Fibroblast of skin of back (primary cell): ENCODE results near the gene CEP170.

Experiments used
- DNase-seq: peaks from one replicate; pipeline ENCODE4 v3.0.0-alpha.2; 2013

The CEP170 gene

GRCh38 chr1:243267914-243268653 is 13.0 kb upstream of the CEP170 start:
- peak; percentile 95 for DNase-seq

DNA sequence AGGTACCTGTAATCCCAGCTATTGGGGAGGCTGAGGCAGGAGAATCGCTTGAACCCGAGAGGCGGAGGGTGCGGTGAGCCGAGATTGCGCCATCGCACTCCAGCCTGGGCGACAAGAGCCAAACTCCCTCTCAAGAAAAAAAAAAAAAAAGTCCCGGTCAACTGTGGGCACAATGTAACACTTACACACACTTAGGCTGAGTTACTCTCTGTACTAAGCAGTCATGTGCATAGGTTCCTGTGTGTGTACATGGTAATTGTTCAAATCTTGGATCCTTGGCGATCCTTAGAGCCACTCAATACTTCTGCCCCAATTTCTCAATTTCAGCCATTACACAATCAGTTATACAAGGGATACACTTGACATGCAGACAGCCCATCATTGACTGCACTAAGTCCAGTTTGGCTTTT is 12.4 kb upstream of the CEP170 start:
- DNase-seq: no peak

GRCh38 chr1:243266231-243266630 is 11.2 kb upstream of the CEP170 start:
- peak; percentile 52 for DNase-seq

DNA sequence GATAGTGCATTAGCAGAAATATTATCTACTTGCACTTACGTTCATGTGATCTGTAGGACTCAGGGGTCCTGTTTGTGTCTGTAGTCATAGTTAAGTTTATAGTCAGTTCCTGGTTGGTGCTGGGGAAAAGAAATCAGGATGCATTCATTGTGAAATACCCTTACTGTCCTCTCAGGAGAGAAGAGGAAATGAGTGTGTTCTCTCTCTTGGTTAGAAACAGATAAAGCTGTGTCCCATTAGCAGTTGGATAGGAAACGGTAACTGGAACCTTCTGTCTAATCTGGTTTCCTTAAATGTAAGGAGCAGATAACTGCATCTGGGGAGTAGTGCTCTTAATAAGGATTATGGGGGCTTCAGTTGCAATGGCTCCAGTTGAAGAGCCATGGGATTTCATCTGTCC is 9.6 kb upstream of the CEP170 start:
- DNase-seq: peak; percentile 78

- DNase-seq: peak; percentile 43
Observed at GRCh38 chr1:243261390-243261789, 6.3 kb upstream of the CEP170 start.

DNA sequence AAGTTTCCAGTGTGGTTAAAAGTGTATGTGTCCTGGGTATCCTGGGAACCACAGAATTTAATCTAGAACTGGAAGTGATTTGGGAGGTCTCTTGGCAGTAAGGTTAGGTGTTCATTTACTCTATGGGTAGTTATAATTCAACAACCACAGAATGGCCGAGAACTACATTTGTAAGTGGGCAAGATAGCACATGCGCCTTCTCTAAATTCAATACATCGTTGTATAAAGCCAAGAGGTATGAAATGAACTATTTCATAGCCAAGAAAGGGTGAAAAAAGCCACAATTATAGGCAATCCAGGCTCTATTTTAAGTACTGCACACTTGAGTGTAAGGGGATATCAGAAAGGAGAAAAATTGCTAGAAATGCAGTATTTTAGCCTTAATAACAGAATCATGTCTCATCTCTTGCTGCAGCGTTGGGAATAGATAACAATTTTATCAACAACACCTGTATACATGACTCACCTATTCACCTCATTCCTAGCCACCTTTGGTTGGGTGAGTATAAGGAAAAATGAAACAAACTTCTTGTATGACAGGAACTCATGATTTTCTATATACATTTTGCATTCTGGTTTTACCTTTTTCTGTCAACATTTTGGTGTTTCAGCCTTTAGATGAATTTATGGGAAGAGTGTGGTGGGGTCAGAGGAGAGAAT is 5.3 kb upstream of the CEP170 start:
- DNase-seq: no peak

DNA sequence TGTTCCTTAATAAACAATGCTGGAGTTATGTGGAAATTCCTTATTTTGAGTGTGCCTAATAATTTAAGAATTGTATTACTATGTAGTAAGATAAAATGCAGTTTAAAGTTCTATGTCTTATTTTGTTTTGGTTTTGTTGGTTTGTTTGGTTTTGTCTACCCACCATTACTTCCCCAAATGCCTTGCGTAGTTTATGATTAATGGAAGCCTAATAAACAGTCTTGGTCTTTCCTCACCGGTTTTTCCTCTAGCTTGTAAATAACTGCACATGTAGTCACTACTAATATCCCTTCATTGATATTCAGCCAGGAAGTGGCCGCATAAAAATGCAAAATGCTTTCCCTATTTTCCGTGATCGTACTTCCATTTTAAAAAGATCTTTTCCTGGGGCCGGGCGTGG is 3.6 kb upstream of the CEP170 start:
- DNase-seq: no peak

GRCh38 chr1:243257189-243257588 is 2.1 kb upstream of the CEP170 start:
- DNase-seq: no peak

DNA sequence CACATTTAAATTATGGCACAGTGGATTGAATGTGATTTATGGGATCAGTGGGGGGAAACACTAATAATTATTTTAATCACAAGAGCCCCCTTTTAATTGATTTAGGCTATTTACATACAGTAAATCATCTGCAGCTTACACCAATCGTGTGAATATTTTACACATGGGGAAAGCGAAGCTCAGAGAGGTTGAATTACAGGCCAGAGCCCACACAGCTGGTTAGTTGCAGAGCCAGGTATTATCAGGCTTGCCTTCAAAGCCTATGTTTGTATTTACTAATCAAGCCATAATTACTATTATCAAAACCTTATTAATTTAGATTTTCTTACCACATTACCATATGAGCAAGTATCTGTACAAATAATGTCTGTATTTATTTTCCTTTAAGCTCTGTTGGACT is 1.5 kb upstream of the CEP170 start:
- no peak for DNase-seq

DNA sequence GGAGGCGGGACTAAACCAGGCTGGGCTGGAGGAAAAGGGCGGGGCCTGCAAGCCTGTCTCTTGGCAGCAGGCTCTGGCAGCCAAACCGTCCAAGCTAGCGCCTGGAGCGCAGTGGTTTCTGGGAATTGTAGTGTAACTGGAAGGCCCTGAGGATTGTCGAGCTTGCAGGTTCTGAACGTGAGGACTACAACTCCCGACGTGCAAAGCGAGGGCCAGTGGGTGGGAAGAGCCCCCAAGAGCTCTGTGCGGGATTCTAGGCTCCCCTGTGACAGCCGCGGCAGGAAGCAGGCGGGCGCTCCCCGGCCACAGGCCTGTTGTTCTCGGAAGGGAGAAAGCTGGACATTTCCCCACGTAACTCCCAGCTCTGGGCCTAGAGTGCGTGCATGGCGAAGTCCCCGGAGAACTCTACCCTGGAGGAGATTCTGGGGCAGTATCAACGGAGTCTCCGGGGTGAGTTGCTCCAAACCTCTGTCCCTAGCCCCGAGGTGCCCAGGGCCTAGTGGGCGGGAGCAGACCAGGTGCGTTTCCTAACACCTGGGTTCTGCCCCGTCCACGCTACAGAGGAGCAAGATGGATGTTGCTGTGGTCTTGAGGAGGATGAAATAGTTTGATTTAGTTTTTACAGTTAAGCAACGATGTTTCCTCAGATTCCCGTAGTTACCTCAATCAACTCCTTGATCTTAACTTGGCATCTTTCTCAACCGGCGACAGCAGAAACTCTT is 871 bp upstream of the CEP170 start, which contains the start of gene SDCCAG8:
SDCCAG8 (plus strand) TSS at position 251 of the 722 bp plus-strand sequence; CDS start at position 384, 133 bp downstream.
- peak; percentile 100 for DNase-seq

DNA sequence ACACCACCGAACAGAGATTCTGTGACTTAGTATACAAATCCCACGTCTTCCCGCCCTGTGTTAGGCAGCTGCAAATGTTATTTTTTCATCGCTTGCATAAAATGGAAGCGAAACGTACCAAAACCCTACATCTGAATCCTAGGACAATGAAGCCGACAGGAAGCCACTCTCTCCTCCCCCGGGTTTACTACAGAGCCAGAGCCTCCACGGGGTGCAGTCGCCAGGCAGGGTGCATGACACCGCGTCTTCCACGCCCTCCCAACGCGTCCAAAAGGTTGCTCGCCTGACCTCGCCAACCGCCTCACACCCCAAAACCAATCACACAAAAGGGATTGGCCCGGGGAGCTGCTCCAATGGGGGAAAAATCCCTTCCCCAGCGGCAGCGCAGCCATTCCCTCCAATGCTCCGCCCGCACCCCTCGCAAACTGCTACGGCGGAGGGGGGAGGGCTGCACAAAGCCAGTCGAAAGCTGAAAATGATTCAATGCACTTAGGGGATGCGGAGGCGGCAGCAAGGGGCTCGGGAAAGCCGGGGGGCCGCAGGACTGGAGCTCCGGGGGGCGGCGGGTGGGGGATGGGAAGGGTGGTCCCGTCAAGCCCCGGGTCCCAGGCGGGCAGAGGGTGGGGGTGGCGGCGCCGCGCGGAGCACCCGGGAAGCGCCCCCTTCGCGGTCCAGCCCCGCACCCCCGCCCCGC is 701 bp downstream of the CEP170 start:
- peak; percentile 64 for DNase-seq

DNA sequence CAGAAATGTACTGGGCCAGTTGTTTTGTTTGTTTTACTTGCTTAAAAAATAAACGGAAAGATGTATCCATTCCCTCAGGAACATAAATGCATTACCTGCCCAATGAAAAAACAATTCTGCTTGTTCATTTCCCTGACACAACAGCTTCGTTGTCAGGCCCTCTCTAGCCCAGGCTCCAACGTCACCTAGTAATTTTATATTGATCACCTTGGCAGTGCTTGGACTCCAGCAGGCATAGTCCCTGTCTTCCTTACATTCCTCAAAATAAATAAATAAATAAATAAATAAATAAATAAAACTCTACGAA is 1.2 kb downstream of the CEP170 start:
- no peak for DNase-seq

- peak; percentile 36 for DNase-seq
Observed at GRCh38 chr1:243253211-243253925, 1.7 kb downstream of the CEP170 start.

DNA sequence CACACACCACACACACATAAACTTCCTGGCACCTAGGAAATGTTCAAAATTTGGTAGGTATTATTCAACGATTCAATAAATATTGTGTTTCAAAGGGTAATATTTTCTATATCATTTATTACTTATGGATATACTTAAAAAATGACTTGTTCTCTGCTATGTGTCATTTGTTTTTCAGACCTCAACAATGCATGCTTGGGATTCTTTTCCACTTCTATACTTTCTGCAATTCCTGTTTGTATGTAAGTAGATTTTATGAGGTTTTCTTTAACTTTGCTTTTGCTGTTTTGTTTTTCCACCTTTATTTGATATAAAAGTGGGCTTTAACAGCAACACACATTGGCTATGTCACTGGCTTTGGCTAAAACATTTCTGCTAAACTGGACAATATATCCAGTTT is 3.5 kb downstream of the CEP170 start:
- DNase-seq: peak; percentile 59

DNA sequence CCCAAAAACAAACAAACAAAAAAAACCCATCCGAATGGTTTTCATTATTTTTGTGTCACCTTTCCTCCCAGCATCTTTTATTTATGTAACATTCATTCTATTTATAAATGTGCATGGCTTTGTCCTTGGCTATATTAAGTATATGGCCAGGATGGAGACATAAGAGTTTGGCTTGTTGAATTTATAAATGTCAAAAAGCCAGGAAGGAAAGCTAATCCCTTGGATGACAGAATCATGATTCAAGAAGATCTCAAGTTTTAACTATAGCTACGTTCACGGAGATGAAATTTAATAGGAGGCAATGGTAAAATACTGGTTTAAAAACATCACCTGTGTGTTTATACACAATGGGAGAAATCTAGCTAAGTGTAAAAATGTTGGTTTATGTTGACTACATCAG is 5.0 kb downstream of the CEP170 start:
- DNase-seq: no peak

GRCh38 chr1:243249214-243249613 is 5.9 kb downstream of the CEP170 start:
- DNase-seq: no peak

DNA sequence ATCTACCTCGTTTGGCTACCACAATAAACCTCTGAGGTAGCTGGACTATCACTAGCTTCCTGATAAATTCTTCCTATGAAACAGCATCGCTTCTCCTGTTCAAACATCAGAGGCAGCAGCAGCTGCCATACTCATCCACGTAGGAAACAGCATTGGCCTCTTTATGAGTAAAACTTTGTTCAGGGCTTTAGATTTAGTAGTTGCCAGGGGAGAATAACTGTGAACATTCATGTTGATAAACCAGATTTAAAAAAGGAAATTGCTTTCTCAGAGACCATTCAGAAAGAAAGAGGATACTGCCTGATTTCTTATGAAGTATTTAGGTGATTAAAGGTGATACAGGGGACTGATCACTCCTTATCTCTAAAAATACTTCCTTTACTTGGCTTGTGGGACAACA is 7.2 kb downstream of the CEP170 start:
- DNase-seq: no peak

DNA sequence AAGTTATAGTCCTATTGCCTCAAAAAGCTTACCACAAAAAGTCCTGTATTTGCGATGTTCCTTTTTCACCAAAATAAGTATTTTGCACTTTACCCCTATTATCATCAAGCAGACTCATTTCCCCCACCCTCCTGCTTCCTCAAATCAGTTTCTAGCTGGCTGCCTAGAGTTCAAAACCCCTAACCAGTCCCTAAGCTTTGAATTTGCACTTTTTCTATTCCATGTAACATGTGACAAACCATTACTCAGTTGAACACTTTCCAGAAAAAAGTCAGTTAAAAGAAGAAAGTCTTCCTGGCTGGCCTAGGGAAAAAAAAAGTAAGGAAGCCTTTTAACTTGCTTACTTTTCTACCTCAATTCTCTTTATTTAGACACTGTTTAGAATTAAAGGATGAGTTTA is 8.2 kb downstream of the CEP170 start:
- peak; percentile 20 for DNase-seq

GRCh38 chr1:243244432-243244841 is 10.6 kb downstream of the CEP170 start:
- DNase-seq: no peak

- DNase-seq: no peak
Observed at GRCh38 chr1:243236604-243237252, 18.4 kb downstream of the CEP170 start.

DNA sequence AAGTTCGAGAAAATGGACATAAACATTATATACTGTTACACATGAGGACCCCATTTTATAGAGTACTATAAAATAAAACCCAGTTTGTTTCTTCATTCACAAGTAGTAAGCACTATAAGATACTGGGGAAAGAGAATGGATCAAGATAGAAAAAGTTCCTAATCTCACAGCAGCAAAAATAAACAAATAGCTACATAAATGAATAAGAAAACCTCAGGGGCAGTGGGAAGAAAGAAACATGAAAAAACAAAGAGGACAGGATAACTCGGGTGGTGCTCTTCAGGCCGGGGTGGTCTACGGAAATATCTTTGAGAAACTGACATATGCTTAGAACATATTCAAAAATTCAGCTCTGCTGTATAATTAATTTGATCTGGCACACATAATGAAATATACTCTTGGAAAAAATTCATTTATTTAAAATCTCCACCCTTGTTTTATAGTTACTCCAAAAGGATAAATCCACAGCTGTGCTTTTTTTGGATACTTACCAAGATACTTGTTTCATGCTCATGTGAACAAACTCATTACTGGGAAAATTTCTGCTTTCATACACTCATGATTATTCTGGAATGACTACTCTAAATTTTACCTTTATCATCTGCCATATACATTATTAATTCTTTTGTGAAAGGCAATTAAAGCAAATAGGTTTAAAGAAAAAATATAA is 20.0 kb downstream of the CEP170 start:
- peak; percentile 52 for DNase-seq
